AG10803 (cell line): ENCODE data around the gene KCND2.

ENCODE experiments used
- DNase-seq: peaks from one replicate; pipeline ENCODE4 v3.0.0; 2010; ENCODE audit warnings: low read depth
- H3K4me3 ChIP-seq: 2 replicates; pipeline ENCODE4 v1.5.1; 2011; ENCODE audit warnings: mild to moderate bottlenecking, low read length, control low read depth
- CTCF ChIP-seq: conservative IDR thresholded peaks from 2 replicates; pipeline ENCODE4 v1.5.1; 2011; ENCODE audit warnings: mild to moderate bottlenecking, low read length, control low read depth, inconsistent platforms

The KCND2 gene

GRCh38 chr7:120304674-120305073 lies 31.7 kb downstream of the KCND2 start:
- no peak for DNase-seq
- no peak for TF ChIP-seq CTCF
- H3K4me3 ChIP-seq, result no peak overlapping the region

GRCh38 chr7:120307991-120308545 lies 35.1 kb downstream of the KCND2 start:
- no peak overlapping the region for H3K4me3 ChIP-seq
- TF ChIP-seq CTCF, result no peak
- DNase-seq, result no peak

- DNase-seq, result no peak
- H3K4me3 ChIP-seq, result no peak overlapping the region
- no peak for TF ChIP-seq CTCF
Measured at GRCh38 chr7:120311028-120311788, 38.2 kb downstream of the KCND2 start.

GRCh38 chr7:120320218-120320961 lies 47.4 kb downstream of the KCND2 start:
- no peak for TF ChIP-seq CTCF
- no peak overlapping the region for H3K4me3 ChIP-seq

GRCh38 chr7:120327054-120327453 lies 54.1 kb downstream of the KCND2 start:
- no peak overlapping the region for H3K4me3 ChIP-seq

More at GRCh38 chr7:120320218-120320961, 47.4 kb downstream of the KCND2 start:
- DNase-seq, result no peak

GRCh38 chr7:120332433-120332832 lies 59.5 kb downstream of the KCND2 start:
- DNase-seq, result no peak
- TF ChIP-seq CTCF, result no peak
- no peak overlapping the region for H3K4me3 ChIP-seq

More at GRCh38 chr7:120327054-120327453, 54.1 kb downstream of the KCND2 start:
- no peak for TF ChIP-seq CTCF
- DNase-seq, result no peak

- no peak for TF ChIP-seq CTCF
- DNase-seq, result no peak
- H3K4me3 ChIP-seq, result no peak overlapping the region
Measured at GRCh38 chr7:120334475-120334874, 61.5 kb downstream of the KCND2 start.
